ENCODE measurements around the gene OPCML.

GRCh38 chr11:133253570-133253969 is 278.7 kb downstream of the OPCML start:
- TF ChIP-seq, protein P1, sequence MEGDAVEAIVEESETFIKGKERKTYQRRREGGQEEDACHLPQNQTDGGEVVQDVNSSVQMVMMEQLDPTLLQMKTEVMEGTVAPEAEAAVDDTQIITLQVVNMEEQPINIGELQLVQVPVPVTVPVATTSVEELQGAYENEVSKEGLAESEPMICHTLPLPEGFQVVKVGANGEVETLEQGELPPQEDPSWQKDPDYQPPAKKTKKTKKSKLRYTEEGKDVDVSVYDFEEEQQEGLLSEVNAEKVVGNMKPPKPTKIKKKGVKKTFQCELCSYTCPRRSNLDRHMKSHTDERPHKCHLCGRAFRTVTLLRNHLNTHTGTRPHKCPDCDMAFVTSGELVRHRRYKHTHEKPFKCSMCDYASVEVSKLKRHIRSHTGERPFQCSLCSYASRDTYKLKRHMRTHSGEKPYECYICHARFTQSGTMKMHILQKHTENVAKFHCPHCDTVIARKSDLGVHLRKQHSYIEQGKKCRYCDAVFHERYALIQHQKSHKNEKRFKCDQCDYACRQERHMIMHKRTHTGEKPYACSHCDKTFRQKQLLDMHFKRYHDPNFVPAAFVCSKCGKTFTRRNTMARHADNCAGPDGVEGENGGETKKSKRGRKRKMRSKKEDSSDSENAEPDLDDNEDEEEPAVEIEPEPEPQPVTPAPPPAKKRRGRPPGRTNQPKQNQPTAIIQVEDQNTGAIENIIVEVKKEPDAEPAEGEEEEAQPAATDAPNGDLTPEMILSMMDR (conservative IDR thresholded peaks at IDR 0.05 in 1 of 2, IDR thresholded peaks at IDR 0.05 in 1 of 2; ENCODE audit: low read depth in 1 of 2, low read length in 2 of 2), result no peak
- no peak for TF ChIP-seq EZH2 (IDR thresholded peaks at IDR 0.05; ENCODE audit: low read length, missing control alignments)
